PC-3 (cell line): ENCODE measurements around the gene ZMIZ1.

Experiments
- EZH2phosphoT487 ChIP-seq: fragments of 300-600 bp; sonication (generic); IDR thresholded peaks from 2 replicates; pipeline ENCODE4 v1.6.1; 2018; ENCODE audit warnings: mild to moderate bottlenecking, antibody characterized with exemption, low read length, borderline replicate concordance
- TF ChIP-seq, protein P1 (sequence below): fragments of 300-600 bp; sonication (generic); conservative IDR thresholded peaks from 2 replicates; pipeline ENCODE4 v1.5.1; 2017; ENCODE audit warnings: antibody characterized with exemption, low read depth, mild to moderate bottlenecking, low read length

DNA sequence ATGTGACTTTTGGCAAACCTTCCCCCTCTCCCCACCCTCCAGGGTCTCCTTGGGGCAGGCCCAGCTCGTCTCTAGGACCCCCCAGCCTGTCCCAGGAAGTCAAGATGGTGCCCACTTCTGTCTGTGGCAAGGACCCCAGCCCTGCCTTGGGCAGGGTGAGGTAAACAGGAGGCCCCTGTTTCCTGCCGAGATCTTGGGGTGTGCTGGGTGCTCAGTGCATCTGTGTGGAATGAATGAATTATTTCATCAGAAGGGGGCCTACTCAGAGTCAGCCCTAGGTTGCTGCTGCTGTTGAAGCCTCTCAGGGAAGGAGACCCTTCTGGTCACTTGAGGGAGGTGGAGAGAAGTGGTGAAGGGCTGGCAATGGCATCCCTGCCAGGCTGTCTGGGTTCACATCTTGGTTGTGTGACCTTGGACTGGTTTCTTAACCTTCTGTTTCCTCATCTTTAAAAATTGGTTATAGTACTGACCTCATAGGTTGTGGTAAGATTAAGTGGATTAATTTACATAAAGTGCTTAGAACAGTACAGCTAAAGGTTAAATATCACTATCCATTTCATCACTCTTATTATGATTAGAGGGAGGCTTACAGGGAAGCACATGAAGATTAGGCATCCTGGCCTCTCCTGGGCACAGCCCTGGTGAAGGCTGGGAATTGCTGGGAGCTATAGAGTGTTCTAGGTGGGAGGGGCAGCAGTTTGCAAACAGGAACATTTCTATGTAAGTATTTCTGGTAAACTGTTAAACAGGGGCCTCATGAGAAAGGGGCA lies 67.7 kb downstream of the ZMIZ1 start:
- no peak for TF ChIP-seq EZH2phosphoT487
- TF ChIP-seq, protein P1, sequence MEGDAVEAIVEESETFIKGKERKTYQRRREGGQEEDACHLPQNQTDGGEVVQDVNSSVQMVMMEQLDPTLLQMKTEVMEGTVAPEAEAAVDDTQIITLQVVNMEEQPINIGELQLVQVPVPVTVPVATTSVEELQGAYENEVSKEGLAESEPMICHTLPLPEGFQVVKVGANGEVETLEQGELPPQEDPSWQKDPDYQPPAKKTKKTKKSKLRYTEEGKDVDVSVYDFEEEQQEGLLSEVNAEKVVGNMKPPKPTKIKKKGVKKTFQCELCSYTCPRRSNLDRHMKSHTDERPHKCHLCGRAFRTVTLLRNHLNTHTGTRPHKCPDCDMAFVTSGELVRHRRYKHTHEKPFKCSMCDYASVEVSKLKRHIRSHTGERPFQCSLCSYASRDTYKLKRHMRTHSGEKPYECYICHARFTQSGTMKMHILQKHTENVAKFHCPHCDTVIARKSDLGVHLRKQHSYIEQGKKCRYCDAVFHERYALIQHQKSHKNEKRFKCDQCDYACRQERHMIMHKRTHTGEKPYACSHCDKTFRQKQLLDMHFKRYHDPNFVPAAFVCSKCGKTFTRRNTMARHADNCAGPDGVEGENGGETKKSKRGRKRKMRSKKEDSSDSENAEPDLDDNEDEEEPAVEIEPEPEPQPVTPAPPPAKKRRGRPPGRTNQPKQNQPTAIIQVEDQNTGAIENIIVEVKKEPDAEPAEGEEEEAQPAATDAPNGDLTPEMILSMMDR, result no peak
